ENCODE results near the gene AP1B1.
"Not testable (repeated sequence)": the region's sequence is repeated elsewhere in the genome, so short reads cannot be mapped to it uniquely, and the experiment has no call there.

The AP1B1 gene

DNA sequence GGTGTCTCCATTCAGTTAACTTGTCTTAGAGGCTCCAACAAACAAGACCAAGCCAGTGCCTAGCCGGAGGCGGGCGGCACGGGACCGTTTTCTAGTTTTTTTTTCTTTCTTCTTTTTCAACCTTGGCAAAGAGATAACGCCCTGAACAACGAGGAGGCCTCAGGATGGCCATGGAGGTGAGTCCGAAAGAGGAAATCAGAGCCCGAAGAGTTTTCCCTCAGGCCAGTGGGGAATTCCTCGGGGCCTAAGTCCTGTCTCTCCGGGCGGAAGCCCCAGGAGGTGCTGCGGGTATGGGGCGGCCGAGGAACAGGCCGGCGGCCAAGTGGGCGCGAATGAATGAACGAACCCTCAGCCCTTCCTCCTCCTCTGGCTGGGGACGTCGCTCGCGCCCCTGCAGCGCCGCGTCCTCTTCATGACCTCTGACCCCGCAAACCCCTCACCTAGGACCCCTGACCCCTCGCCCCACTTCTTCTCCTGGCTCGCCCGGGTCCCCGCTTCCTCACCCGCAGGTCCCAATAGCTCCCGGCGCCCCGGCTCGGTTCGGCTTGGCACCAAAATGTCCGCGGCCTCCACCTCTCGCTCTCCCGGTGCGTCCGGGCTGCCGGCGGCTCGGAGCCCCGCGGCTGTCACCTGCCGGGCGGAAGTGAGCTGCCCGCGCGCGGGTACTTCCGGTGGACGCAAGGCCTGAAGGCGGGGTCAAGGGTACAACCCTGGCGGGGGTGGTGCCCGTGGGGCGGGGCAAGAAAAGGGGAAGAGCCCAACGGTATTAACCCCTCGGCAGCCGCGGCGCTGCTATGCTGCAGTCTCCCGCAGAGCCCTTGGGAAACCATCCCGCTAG lies at the start of gene AP1B1:
TSS of gene AP1B1 (minus strand) at position 650 of the 838 bp plus-strand sequence. CDS start 21,327 bp downstream, outside the sequence.
- DNase-seq (ENCODE audit: insufficient read length, low spot score), result peak; percentile 85
- FAIRE-seq, result peak; percentile 79

DNA sequence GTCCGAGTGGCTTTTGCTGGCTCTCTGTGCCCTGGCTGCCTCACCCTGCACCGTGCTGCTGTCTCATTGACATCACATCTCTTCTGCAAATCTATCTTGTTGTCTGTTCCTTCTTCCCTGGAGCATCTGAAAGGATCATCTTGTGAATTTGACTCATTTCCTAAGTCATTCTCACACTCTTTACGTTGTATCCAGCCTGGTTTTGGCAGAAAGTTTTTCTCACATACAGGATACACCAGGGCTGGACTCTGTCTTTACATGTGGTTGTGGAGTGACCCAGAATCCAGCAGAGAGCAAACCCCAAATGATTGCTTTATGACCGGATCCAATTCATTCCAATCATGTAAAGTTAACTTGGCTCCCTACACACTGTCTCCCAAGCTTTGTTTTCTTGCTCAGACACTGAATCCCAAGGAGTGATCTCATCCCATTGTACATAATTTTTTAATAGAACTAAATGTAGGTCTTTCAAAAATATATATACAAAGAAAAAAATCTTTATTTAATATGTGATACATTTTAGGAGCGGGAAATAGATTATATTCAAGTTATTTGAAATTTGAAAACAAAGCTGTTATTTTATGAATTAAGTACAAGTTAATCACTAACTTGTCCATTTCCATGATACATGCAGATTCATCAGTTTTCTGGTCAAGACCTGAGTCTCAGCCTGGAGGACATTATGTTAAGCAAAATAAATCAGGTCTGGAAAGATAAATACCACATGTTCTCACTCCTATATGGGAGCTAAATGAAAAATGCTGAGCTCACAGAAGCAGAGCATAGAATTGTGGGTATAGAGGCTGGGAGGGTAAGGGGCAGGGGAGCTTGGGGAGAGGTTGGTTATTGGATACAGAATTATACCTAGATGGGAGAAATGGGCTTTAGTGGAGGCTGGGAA lies 47.1 kb upstream of the AP1B1 start:
- no peak for FAIRE-seq
- no peak for DNase-seq (ENCODE audit: insufficient read length, low spot score)

DNA sequence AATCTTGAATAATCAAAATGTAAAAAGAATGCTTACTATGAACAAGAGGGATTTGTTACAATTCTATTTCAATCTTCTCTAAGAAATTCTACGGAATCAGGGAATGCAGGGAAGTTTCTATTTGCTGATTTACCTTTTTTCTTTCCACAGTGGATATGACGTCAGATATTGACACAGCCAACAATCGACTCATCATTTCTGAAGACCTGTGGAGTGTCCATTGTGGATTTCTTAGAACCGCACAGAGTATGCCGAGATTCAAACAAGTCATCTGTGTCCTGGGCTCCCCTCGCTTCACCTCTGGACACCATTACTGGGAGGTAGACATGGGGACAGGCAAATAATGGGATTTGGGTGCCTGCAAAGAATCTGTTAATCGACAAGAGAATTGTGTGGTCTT lies 45.9 kb upstream of the AP1B1 start:
- no peak for FAIRE-seq
- no peak for DNase-seq (ENCODE audit: insufficient read length, low spot score)

DNA sequence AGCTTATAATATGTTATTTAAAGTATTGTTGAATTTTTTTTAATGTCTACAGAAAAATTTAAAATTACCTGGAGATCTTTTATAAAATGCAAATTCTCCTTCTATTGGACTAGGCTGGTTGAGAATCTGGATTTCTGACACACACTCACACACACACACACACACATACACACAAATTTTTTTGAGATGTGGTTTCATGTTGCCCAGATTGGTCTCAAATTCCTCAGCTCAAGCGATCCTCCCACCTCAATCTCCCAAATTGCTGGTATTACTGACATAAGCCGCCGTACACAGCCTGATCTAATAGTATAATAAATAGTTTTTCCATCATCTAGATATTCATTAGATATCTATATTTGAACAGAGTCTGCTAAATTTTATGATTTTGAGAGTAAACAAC lies 45.5 kb upstream of the AP1B1 start:
- DNase-seq (ENCODE audit: insufficient read length, low spot score), result no peak
- no peak for FAIRE-seq

DNA sequence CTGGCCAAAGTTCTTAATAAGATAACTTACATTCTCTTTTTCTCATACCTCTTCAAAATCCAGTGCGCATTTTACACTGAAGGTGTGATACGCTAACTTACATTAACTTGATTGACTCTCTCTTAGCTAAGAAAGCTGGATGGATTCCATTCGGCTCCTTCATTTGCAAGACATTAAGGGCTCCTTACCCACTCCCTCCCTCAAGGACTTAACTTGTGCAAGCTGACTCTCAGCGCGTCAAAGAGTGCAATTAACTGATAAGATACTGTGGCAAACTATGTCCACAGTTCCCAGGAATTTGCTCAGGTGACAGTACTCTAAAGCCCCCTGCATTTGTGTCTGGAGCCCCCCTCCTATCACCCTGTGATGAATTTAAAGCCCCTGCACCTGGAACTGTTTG lies 43.6 kb upstream of the AP1B1 start:
- FAIRE-seq, result no peak

DNA sequence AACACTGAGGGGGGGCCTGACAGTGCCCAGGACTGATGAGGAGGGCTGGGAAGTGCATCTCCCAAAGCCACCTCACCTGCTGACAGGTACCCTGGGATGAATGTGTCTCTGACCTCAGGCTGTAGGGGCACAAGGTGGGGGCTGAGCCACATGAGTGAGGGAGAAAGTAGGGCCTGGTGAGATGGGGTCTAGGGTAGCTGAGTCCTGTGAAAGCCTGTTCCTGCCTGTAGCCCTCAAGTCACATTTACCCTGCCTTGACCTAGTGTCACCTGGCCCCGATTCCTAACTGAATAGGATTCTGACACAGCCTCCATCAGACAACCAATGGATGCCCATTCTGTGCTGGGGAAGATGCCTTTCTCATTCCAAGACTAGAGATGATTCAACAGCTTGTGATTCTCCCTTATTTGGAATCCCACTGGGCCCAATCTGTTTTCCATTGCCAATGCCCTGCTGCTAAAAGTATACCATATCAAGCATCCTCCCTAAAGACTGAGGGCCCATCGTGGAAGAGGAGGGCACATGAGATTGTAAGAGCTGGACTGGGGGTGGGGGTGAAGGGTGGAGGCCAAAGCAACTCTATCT lies 38.9 kb upstream of the AP1B1 start:
- FAIRE-seq (no peak), DNase-seq (ENCODE audit: insufficient read length, low spot score) (no peak)

More for the DNA sequence above, 43.6 kb upstream of the AP1B1 start:
- no peak for DNase-seq (ENCODE audit: insufficient read length, low spot score)

DNA sequence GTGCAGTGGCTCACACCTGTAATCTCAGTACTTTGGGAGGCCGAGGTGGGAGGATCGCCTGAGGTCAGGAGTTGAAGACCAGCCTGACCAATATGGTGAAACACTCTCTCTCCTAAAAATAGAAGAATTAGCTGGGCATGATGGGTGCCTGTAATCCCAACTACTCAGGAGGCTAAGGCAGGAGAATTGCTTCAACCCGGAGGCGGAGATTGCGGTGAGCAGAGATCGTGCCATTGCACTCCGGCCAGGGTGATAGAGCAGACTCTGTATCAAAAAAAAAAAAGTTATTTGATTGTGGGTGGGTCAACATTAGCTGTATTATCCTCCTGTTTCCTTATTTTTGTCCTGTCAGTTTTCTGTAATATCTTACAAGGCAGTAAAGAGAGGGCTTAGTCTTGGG lies 38.1 kb upstream of the AP1B1 start:
- DNase-seq (ENCODE audit: insufficient read length, low spot score), result no peak
- no peak for FAIRE-seq

DNA sequence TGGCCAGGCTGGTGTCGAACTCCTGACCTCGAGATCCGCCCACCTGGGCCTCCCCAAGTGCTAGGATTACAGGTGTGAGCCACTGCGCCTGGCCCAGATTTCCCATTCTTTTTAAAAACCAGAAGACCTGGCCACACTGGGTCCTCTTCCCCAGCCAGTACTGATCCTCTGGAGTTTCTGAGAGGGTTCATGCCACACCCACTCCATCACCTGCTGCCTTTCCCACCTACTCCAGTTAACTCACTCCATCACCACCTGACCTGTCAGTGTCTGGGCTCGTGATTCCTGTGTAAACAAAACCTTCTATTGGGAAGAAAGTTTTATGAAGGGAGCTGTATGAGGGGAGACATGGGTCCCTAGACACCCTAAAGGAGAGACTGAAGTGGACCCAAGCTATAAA lies 30.3 kb upstream of the AP1B1 start:
- DNase-seq (ENCODE audit: insufficient read length, low spot score); FAIRE-seq: not testable (repeated sequence)

DNA sequence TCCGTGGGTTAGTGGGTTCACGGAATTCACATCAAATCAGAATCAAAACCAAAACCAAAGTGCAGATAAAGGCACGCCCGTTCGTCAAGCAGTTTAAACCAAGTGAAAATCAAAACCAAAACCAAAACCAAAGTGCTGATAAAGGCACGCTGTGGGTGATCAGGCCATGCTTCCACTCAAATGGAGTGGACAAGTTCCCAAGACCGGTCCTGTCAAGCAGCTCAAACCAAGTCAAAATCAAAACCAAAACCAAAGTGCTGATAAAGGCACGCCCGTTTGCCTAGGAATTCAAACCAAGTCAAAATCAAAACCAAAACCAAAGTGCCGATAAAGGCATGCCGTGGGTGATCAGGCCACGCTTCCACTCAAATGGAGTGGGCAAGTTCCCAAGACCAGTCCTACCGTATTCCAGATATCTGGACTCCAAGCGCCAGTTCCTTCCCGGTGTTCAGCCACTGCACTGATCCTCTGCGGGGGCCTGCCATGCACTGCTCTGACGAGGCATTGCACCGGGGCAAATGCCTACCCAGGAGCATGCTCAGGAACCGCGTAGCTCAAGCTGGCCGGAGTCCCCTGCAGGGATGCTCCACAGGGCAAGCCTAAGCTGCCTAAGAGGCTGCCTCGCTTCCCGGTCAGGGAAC lies 26.7 kb upstream of the AP1B1 start:
- not testable (repeated sequence) for DNase-seq (ENCODE audit: insufficient read length, low spot score)
- peak; percentile 99 for FAIRE-seq

DNA sequence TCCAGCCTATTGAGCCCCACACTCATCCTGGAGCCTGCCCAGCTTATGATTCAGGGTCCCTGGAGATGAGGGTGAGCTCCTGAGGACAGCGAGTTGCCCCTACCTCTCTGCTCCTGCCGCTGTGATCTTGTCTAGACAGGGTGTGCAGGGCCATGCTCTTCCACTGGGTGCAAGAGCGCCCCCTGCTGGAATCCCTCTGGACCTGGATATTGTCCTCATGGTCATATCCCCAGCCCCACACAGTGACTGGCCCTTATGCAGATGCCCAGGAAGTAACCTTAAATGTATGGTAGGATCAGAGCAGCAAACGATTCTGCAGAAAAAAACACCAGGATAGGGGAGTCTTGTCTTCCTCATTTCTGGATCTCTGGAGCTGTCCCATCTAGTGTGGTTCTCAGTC lies 24.4 kb upstream of the AP1B1 start:
- not testable (repeated sequence) for DNase-seq (ENCODE audit: insufficient read length, low spot score)

DNA sequence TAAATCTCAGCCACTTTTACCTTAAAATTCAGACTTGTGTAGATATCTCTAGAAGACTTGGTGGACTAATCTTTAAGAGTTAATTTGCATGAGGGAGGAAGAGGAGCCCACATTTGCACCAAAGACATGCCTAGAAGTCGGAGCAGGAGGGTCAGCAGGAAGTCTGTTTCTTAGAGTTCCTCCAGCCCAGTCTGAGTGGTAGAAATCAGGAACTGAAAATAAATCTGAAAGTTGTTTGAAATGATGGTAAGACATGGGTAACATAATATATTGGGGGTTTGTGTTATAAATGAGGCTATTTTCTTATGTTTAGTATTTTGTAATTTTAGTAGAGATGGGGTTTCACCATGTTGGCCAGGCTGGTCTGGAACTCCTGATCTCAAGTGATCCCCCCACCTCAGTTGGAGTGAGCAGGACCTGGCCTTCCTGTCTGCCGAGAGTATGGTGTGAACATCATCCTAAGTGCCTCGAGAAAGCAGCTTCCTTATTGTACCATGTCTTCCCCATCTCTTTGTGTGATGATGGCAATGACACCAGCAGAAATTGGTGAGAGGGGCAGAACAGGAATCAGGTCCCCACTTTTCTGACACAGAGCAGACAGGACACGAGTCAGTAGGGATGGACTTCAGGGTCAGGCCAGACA lies 23.3 kb upstream of the AP1B1 start:
- not testable (repeated sequence) for DNase-seq (ENCODE audit: insufficient read length, low spot score)
- peak; percentile 87 for FAIRE-seq

More for the DNA sequence above, 24.4 kb upstream of the AP1B1 start:
- peak; percentile 59 for FAIRE-seq

DNA sequence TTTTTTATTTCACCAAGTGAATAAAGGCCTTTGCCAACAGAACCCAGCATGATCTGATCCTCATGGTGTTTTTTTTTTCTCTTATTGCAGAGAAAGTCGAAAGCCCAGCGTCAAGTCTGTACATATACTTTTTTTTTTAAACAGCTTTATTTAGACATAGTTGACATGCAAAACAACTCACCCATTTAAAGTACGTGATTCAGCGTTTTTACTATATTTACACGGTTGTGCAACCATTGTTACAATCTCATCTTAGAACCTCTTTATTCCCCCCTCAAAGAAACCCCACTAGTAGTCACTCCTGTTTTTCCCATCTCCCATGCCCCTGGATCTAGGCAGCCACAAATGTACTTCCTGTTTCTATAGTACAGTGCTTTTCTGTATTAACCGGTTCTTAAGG lies 20.6 kb upstream of the AP1B1 start:
- DNase-seq (ENCODE audit: insufficient read length, low spot score) (no peak), FAIRE-seq (no peak)

DNA sequence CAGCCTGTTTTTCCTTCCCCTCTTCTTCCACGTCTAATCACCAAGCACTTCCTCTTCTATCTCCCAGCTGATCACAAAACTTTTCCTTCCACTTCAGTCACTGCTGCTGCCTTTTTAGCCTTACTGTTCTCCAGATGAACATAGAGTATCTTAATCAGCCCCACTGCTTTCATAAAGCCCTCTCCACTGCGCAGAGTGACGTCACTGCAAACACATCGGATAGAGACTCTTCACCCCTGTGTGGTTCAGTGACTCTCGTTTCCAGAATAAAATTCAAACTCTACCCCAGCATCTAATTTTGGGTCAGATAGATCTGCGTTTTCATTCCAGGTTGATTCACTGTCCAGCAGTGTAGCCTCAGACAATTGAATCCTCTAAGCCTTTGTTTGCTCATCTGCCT lies 13.2 kb upstream of the AP1B1 start:
- DNase-seq (ENCODE audit: insufficient read length, low spot score); FAIRE-seq: not testable (repeated sequence)

DNA sequence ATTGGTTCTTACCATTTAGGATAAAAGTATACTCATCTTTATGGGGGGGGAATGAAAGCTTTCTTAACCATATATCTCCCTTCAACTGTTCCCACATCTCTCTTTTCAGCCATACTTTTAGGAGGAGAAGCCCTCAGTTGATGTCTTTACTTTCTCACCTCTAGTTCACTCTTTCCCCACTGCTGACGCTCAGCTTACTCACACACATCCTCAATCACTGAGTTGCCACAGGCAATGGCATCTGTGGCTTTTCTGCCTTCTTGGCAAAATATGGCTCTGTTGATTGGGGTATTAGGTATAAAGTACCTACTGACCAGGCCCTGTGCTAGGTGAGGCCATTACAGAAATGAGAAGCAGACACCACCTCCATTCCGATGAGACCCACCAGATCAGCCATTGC lies 12.2 kb upstream of the AP1B1 start:
- no peak for FAIRE-seq

DNA sequence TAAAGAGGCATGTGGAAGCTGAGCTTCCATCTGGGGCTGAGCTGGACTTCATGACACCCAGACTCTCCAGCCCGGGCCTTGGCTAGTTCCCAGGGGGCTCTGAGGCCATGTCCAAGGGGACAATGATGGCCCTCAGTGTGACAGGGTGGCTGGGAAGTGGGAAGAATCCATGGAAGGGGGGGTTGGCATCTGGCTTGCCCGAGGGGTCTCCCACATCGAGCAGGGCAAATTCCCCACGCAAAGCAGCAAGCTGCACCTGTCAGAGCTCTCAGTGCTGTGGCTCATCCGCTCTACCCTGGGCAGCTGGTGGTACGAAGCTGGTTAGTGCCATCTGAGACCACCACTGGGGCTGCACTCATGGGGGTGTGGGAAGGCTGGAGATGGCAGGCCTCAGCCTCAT lies 9.4 kb upstream of the AP1B1 start:
- no peak for DNase-seq (ENCODE audit: insufficient read length, low spot score)
- no peak for FAIRE-seq

More for the DNA sequence above, 12.2 kb upstream of the AP1B1 start:
- no peak for DNase-seq (ENCODE audit: insufficient read length, low spot score)

DNA sequence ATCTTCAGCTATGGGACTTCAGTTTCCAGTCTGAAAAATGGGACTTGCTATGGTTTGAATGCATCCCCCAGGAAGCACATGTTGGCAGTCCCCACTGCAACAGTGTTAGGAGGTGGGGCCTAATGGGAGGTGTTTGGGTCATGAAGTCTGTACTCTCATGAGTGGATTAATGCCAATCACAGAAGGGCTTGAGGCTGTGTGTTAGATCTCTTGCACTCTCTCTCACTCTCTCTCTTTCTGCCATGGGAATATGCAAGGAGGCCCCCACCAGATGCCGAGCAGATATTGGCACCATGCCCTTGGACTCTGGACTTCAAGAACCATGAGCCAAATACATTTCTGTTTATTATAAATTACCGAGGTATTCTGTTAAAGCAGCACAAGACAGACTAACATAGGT lies 7.8 kb upstream of the AP1B1 start:
- FAIRE-seq (no peak), DNase-seq (ENCODE audit: insufficient read length, low spot score) (no peak)

DNA sequence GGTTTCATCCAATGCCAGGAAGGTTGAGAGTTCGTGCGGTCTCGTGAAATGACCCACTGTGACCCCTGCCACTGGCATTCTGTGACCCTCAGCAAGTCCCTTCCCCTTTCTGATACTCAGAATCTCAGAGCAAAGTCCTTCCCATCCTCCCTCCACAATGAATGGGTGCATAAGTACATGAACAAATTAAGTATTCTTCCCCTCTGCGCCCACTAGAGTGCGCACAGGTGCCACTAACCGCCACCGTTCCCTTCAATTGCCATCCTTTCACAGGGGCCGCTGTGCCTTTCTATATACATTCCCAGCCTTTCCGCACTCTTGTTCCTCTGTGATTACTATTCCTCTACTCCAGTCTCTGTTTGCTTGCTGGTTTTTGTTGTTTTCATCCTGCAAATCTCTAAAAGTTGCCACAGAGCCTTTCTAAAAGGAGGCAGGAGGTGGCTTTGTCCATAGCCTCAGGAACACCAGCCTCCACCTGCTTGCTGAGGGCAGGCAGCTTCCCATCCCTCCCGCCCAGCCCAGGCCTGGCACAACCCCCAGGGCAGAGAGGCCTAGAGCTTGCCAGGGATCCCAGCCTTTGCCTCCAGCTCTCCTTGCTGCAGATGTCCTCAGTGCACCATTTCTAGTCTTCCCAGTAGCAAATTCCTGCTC lies 6.7 kb upstream of the AP1B1 start:
- DNase-seq (ENCODE audit: insufficient read length, low spot score), result peak; percentile 53
- FAIRE-seq, result peak; percentile 98

DNA sequence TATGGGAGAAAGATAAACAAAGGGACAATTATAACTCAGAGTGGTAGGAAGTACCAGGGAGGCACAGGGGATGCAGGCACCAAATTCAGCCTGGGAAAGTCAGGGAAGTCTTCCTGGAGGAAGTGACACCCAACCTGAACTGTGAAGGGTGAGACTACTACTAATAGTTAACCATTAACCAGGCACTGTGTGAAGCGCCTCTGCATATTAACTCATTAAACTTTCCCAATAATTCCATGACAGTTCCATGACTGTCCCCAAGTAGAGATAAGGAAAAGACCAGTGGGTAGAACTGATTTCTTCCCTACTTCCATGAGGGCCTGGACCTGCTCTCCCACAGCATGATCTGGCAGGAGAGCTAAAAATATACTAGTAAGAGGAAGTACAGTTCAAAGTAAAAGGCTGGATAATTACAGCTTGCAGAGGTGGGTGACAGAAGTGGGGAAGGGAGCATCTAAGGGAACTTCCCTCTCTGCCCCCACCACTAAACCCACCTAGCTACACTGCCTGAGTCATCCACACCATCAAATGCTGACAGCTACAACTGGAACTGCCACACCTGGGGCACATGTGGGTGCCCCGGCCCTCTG lies 4.7 kb upstream of the AP1B1 start:
- no peak for FAIRE-seq

DNA sequence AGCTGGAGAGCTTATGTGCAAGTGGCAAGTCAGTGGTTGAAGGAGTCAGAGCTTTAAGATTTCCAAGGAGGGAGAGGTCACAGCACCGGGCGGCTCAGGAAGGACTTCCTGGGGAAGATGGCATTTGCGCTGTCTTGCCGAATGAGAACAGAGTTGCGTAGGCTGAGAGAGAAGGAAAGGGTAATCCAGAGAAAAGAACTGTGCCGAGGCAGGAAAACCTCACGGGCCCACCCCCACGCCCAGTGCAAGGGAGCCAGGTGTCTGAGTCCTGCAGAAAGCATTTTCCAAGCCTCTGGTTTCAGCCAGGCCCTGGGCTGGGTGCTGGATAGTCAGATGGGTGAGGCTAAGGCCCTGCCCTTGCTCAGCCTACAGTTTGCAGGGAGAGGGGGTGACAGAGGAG lies 3.2 kb upstream of the AP1B1 start:
- FAIRE-seq (no peak), DNase-seq (ENCODE audit: insufficient read length, low spot score) (no peak)

More for the DNA sequence above, 4.7 kb upstream of the AP1B1 start:
- no peak for DNase-seq (ENCODE audit: insufficient read length, low spot score)

All from GM19239 (cell line).